ENCODE data around the gene SLIT3. TPM values are rescaled to one million over a fixed set of nuclear protein-coding genes. Genes with fewer than 3 reads are reported as not detected.
A peak's percentile ranks its signal among the peaks of the same experiment; 100 is the strongest.

Gene SLIT3
- total RNA-seq, 1 experiment from 2014 or later: 0.92 TPM

DNA sequence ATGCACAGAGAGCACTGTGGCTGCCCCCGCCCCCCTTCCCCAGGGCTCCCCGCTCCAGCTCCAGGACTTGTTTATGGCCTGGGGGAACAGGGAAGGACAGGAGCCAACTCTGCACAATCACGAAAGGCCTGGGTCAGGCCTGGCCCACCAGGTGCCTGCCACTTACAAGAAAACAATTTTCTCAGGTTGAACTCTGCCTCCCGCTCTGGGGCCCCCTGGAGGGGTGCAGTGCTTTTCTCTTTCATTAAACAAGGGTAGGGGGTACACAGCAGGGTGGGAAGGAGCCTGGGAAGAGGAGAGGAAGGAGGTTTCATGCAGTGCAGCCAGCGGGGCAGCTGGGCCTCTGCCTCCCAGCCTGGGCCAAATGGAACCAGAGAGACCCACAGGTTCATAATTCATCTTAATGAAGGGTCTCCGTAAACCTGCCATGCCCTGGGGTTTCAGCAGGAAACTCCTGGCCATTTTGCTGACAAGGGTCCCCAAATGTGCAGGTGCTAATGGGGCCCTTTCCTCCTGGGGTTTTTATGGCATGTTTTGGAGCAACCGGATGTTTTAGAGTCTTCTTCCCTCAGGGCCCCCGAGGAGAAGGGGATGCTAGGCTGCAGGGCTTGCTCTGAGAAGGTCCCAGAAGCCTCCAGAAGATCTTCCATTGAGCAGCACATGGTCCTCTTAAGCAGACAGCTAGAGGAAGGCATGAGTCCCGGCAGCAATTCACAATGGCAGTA, 219.8 kb downstream of the SLIT3 start:
- no peak overlapping the region for H3K23ac ChIP-seq (ENCODE audit: insufficient read length, low read depth, low read length)
- Mint-ChIP-seq H3K4me1 (peaks cover 51 to 55% of the 10 kb centered on the region in 2 experiments), H3K27me3 (ENCODE audit: low read depth) (0 out of 2 replicates have a peak, but pooled peaks cover 4% of the 10 kb centered on the region), H3K9me3 (no peaks in the 10 kb centered on the region), H3K4me3 (no peak overlapping the region), H3K36me3 (ENCODE audit: insufficient read depth in 1 of 3, low read depth in 3 of 3) (no peaks in the 10 kb centered on the region), H3K27ac (peak overlapping the region; percentile 44 to 79 (median 48); a peak in 3 of 7 replicates)
- H3K4me2 ChIP-seq (ENCODE audit: insufficient read depth, insufficient read length, low read length): no peak overlapping the region
- no peak overlapping the region for H3K18ac ChIP-seq (ENCODE audit: insufficient read length, low read depth, low read length)
- peaks cover 15% of the 10 kb centered on the region for H3K4me1 ChIP-seq (ENCODE audit: insufficient read depth, low read length)
- no peak overlapping the region for H4K5ac ChIP-seq (ENCODE audit: insufficient read length, low read depth, low read length)
- H3K27ac ChIP-seq (ENCODE audit: insufficient read length, low read depth, low read length): no peak overlapping the region
- no peak overlapping the region for H3K9ac ChIP-seq (ENCODE audit: extremely low read depth, insufficient read length, low read length)
- H3K23me2 ChIP-seq (ENCODE audit: insufficient read length, low read depth, low read length, poor library complexity, severe bottlenecking): no peaks in the 10 kb centered on the region
- H4K8ac ChIP-seq (replicated peaks; ENCODE audit: insufficient read length, low read depth, low read length): no peak overlapping the region
- no peak overlapping the region for H2BK15ac ChIP-seq (ENCODE audit: low read depth, low read length)
- no peaks in the 10 kb centered on the region for H4K20me1 ChIP-seq (ENCODE audit: control insufficient read depth, insufficient read depth, insufficient read length)
- H3K79me1 ChIP-seq (ENCODE audit: insufficient read depth, low read depth, low read length, poor library complexity, severe bottlenecking): no peaks in the 10 kb centered on the region
- H2AFZ ChIP-seq (ENCODE audit: low read length): no peak overlapping the region
- H3K14ac ChIP-seq (ENCODE audit: insufficient read depth, low read length): no peak overlapping the region
- no CpG with 5 or more reads among the region's 9 CpGs for WGBS (ENCODE audit: extremely low coverage, insufficient read length, low lambda C conversion rate)
- H2BK12ac ChIP-seq (ENCODE audit: insufficient read length, low read depth, low read length): no peak overlapping the region
- no peak overlapping the region for H4K91ac ChIP-seq (ENCODE audit: insufficient read length, low read depth, low read length)
- no peak overlapping the region for H2BK20ac ChIP-seq (ENCODE audit: low read depth, low read length, poor library complexity, severe bottlenecking)
- no peaks in the 10 kb centered on the region for H3K9me3 ChIP-seq (ENCODE audit: control insufficient read depth, low read depth, low read length)
- no peak for DNase-seq
- no peaks in the 10 kb centered on the region for H3K27me3 ChIP-seq (ENCODE audit: insufficient read depth, low read length)
- H3K79me2 ChIP-seq (ENCODE audit: insufficient read depth, low read length): no peaks in the 10 kb centered on the region
- no peak overlapping the region for H3T11ph ChIP-seq (ENCODE audit: low read length)
- H2AK5ac ChIP-seq (ENCODE audit: insufficient read length, low read length): no peak overlapping the region
- no peak overlapping the region for H2BK5ac ChIP-seq (ENCODE audit: insufficient read length, low read length)
- H3K4ac ChIP-seq (ENCODE audit: low read depth, low read length): no peak overlapping the region
- H2BK120ac ChIP-seq (ENCODE audit: low read depth, low read length, poor library complexity, severe bottlenecking): no peak overlapping the region
- TF ChIP-seq, protein P1, sequence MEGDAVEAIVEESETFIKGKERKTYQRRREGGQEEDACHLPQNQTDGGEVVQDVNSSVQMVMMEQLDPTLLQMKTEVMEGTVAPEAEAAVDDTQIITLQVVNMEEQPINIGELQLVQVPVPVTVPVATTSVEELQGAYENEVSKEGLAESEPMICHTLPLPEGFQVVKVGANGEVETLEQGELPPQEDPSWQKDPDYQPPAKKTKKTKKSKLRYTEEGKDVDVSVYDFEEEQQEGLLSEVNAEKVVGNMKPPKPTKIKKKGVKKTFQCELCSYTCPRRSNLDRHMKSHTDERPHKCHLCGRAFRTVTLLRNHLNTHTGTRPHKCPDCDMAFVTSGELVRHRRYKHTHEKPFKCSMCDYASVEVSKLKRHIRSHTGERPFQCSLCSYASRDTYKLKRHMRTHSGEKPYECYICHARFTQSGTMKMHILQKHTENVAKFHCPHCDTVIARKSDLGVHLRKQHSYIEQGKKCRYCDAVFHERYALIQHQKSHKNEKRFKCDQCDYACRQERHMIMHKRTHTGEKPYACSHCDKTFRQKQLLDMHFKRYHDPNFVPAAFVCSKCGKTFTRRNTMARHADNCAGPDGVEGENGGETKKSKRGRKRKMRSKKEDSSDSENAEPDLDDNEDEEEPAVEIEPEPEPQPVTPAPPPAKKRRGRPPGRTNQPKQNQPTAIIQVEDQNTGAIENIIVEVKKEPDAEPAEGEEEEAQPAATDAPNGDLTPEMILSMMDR (conservative IDR thresholded peaks at IDR 0.05): no peak
- H3K56ac ChIP-seq (ENCODE audit: insufficient read length, low read depth, low read length): no peak overlapping the region
